Tibial nerve (tissue), 4 donors: Measurements from ENCODE around the gene APC2.

Experiments used
- CTCF ChIP-seq, 5 experiments: fragments of 200-600 bp in 3 of 5; fragments of 450-650 bp in 2 of 5; sonication (generic) in 3 of 5; IDR thresholded peaks; one replicate each; pipeline ENCODE4 v1.5.1; 2016 to 2019; ENCODE audit warnings: antibody characterized with exemption in 5 of 5, mild to moderate bottlenecking in 3 of 5, moderate library complexity in 2 of 5
- EP300 ChIP-seq, 2 donors: sonication (generic); formaldehyde crosslinking; IDR thresholded peaks; one replicate each; pipeline ENCODE4 v1.6.1; 2017; ENCODE audit warnings: antibody characterized with exemption in 2 of 2, mild to moderate bottlenecking in 1 of 2
- POLR2A ChIP-seq, 2 donors: fragments of 450-650 bp; IDR thresholded peaks; one replicate each; pipeline ENCODE4 v1.6.1; 2017; ENCODE audit warnings: antibody characterized with exemption in 2 of 2, mild to moderate bottlenecking in 2 of 2, moderate library complexity in 2 of 2

- TF ChIP-seq CTCF (IDR thresholded peaks at IDR 0.05) (no peak), EP300 (IDR thresholded peaks at IDR 0.05) (no peak), POLR2A (IDR thresholded peaks at IDR 0.05) (no peak)
Measured at GRCh38 chr19:1492474-1493006, 42.6 kb downstream of the APC2 start.
